ENCODE data around the gene DNASE1L3.

GRCh38 chr3:58190882-58191281 is 19.9 kb downstream of the DNASE1L3 start:
- TF ChIP-seq CTCF (conservative IDR thresholded peaks at IDR 0.05; ENCODE audit: low read depth in 2 of 2) (no peak), EZH2phosphoT487 (IDR thresholded peaks at IDR 0.05; ENCODE audit: unreplicated experiment) (no peak), POLR2AphosphoS5 (IDR thresholded peaks at IDR 0.05; ENCODE audit: low read depth) (no peak), CREB1 (CRISPR knock-in tag; IDR thresholded peaks at IDR 0.05; ENCODE audit: low read depth) (no peak), EZH2 (IDR thresholded peaks at IDR 0.05; ENCODE audit: low read depth, unreplicated experiment) (no peak), NANOG (IDR thresholded peaks at IDR 0.05; ENCODE audit: borderline replicate concordance) (no peak), ZNF462 (CRISPR knock-in tag; IDR thresholded peaks at IDR 0.05) (no peak), JUNB (IDR thresholded peaks at IDR 0.05; ENCODE audit: unreplicated experiment) (no peak), ZNF331 (CRISPR knock-in tag; IDR thresholded peaks at IDR 0.05; ENCODE audit: low read depth) (no peak), STAT1 (IDR thresholded peaks at IDR 0.05; ENCODE audit: unreplicated experiment) (no peak), ZNF114 (CRISPR knock-in tag; IDR thresholded peaks at IDR 0.05) (no peak)
- TF ChIP-seq, protein P1, sequence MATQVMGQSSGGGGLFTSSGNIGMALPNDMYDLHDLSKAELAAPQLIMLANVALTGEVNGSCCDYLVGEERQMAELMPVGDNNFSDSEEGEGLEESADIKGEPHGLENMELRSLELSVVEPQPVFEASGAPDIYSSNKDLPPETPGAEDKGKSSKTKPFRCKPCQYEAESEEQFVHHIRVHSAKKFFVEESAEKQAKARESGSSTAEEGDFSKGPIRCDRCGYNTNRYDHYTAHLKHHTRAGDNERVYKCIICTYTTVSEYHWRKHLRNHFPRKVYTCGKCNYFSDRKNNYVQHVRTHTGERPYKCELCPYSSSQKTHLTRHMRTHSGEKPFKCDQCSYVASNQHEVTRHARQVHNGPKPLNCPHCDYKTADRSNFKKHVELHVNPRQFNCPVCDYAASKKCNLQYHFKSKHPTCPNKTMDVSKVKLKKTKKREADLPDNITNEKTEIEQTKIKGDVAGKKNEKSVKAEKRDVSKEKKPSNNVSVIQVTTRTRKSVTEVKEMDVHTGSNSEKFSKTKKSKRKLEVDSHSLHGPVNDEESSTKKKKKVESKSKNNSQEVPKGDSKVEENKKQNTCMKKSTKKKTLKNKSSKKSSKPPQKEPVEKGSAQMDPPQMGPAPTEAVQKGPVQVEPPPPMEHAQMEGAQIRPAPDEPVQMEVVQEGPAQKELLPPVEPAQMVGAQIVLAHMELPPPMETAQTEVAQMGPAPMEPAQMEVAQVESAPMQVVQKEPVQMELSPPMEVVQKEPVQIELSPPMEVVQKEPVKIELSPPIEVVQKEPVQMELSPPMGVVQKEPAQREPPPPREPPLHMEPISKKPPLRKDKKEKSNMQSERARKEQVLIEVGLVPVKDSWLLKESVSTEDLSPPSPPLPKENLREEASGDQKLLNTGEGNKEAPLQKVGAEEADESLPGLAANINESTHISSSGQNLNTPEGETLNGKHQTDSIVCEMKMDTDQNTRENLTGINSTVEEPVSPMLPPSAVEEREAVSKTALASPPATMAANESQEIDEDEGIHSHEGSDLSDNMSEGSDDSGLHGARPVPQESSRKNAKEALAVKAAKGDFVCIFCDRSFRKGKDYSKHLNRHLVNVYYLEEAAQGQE (IDR thresholded peaks at IDR 0.05; ENCODE audit: unreplicated experiment), result no peak
- TF ChIP-seq, protein P2, sequence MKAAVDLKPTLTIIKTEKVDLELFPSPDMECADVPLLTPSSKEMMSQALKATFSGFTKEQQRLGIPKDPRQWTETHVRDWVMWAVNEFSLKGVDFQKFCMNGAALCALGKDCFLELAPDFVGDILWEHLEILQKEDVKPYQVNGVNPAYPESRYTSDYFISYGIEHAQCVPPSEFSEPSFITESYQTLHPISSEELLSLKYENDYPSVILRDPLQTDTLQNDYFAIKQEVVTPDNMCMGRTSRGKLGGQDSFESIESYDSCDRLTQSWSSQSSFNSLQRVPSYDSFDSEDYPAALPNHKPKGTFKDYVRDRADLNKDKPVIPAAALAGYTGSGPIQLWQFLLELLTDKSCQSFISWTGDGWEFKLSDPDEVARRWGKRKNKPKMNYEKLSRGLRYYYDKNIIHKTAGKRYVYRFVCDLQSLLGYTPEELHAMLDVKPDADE (IDR thresholded peaks at IDR 0.05), result no peak

All from GM23338 (cell line).